Measurements from ENCODE around the gene ARHGEF6.

GRCh38 chrX:136660896-136661295 is 119.8 kb downstream of the ARHGEF6 start:
- TF ChIP-seq ZBTB17 (tag by site-specific recombination; IDR thresholded peaks at IDR 0.05) (no peak), ZNF776 (tag by site-specific recombination; IDR thresholded peaks at IDR 0.05; ENCODE audit: borderline replicate concordance) (no peak), CTCF (tag by site-specific recombination; IDR thresholded peaks at IDR 0.05) (no peak), ZNF549 (tag by site-specific recombination; IDR thresholded peaks at IDR 0.05) (no peak), ATF2 (tag by site-specific recombination; IDR thresholded peaks at IDR 0.05; ENCODE audit: low read depth) (no peak)

Data from HEK293 (cell line).